ENCODE data around the gene HLTF.

DNA sequence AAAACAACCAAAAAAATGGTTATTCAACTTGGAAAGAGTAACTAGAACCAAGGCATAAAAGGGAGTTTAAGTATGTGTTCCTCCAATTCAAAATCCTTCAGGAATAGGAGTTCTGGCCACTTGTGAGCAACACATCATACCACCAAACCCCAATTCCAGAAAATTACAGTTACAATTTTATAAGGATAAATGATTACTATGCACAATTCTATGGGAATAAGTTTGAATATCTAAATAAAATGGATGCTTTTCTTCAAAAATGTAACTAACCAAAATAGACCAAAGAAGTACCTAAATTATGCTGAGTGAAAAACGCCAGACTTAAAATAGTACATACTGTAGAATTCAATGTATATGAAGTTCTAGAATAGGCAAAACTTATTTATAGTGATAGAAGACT is 4.6 kb downstream of the HLTF start:
- TF ChIP-seq, protein P1, sequence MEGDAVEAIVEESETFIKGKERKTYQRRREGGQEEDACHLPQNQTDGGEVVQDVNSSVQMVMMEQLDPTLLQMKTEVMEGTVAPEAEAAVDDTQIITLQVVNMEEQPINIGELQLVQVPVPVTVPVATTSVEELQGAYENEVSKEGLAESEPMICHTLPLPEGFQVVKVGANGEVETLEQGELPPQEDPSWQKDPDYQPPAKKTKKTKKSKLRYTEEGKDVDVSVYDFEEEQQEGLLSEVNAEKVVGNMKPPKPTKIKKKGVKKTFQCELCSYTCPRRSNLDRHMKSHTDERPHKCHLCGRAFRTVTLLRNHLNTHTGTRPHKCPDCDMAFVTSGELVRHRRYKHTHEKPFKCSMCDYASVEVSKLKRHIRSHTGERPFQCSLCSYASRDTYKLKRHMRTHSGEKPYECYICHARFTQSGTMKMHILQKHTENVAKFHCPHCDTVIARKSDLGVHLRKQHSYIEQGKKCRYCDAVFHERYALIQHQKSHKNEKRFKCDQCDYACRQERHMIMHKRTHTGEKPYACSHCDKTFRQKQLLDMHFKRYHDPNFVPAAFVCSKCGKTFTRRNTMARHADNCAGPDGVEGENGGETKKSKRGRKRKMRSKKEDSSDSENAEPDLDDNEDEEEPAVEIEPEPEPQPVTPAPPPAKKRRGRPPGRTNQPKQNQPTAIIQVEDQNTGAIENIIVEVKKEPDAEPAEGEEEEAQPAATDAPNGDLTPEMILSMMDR (IDR thresholded peaks at IDR 0.05): no peak
- TF ChIP-seq POLR2AphosphoS5 (IDR thresholded peaks at IDR 0.05): no peak

Measured in transverse colon (tissue), 4 donors.